GM12873 (cell line): ENCODE results near the gene P2RY2.

ENCODE experiments used
- TF ChIP-seq, protein P1 (sequence below): IDR thresholded peaks from 2 replicates; pipeline ENCODE4 v1.5.1; 2012; ENCODE audit warnings: low read depth, mild to moderate bottlenecking, moderate library complexity, low read length, control low read depth; ENCODE audit not compliant: insufficient read depth; ENCODE audit errors: missing control alignments

P2RY2 gene

DNA sequence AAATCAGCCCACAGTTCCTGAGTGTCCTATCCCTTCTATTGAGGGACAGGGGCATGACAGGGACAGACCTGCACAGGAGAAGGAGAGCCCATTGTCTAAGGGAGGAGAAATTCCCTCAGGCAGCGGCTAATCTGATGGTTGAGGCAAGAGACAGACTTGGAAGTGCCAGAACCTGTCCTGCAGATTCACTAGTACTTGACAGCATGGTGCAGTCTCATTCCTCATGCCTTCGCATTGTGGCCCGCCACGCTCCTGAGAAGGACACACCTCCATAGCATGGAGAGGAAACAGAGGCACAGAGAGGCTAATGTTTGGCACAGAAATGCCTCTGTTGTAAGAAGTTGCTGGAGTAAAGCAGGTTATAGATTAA lies 57.3 kb downstream of the P2RY2 start:
- TF ChIP-seq, protein P1, sequence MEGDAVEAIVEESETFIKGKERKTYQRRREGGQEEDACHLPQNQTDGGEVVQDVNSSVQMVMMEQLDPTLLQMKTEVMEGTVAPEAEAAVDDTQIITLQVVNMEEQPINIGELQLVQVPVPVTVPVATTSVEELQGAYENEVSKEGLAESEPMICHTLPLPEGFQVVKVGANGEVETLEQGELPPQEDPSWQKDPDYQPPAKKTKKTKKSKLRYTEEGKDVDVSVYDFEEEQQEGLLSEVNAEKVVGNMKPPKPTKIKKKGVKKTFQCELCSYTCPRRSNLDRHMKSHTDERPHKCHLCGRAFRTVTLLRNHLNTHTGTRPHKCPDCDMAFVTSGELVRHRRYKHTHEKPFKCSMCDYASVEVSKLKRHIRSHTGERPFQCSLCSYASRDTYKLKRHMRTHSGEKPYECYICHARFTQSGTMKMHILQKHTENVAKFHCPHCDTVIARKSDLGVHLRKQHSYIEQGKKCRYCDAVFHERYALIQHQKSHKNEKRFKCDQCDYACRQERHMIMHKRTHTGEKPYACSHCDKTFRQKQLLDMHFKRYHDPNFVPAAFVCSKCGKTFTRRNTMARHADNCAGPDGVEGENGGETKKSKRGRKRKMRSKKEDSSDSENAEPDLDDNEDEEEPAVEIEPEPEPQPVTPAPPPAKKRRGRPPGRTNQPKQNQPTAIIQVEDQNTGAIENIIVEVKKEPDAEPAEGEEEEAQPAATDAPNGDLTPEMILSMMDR: no peak

DNA sequence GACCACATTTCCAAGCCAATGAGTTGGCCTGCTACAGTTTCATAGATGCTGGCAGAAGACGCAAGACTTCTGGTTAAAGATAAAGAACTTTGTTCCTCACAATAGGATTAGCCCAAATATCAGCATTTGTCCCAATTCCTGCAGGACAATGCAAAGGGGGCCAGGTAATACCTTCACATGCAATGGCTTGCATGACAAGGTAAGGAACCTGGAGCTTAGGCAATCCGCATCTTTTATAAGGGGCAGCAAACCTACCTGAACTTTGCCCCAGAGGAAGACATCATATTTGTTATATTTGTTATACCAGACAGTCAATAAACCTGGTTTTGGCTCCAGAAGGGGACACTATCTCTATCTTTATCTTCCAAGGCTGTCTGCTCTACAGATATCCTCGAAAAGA lies 59.4 kb downstream of the P2RY2 start:
- TF ChIP-seq, protein P1: no peak

DNA sequence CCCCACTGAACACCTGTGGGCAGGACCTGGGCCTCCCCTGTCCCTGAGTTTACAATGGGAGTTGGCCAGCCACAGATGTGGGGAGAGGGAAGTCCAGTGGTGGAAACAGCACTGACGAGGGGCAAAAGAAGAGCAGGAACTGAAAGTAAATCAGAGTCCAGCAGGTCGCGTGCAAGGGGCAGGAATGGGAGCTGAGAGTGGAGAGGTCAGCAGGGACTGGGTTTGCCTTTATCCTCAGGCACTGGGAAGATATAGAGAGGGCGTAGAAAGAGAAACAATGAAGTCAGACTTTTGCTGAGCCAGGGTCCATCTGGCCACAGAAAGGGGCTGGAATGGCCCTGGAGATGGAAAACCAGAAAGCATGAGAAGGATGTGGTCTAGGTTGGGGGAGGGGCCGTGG lies 62.5 kb downstream of the P2RY2 start:
- TF ChIP-seq, protein P1: no peak

DNA sequence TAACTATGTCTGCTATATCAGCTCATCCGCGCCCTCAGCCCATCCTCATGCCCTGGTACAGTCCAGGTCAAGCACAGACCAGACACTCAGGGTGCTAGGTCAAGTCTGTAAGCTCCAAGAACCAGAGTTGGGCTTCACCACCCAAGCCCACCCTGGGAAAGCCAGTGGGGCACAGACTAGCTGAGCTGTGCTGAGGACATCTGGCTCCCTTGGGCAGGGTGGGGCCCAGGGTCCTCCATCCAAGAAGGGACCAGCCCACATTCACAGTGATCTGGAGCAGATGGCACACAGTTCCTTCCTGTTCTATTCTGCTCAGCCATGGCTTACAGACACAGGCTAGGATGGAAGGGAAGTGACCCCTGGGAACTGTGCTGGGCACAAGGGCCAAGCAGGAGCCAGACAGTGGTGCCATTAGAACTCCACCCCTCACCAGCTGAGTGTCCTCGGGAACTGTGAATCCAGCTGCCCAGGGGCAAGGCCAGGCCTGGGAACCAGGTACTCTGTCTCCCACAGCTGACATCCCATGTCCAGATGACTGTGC lies 63.2 kb downstream of the P2RY2 start:
- TF ChIP-seq, protein P1: no peak

DNA sequence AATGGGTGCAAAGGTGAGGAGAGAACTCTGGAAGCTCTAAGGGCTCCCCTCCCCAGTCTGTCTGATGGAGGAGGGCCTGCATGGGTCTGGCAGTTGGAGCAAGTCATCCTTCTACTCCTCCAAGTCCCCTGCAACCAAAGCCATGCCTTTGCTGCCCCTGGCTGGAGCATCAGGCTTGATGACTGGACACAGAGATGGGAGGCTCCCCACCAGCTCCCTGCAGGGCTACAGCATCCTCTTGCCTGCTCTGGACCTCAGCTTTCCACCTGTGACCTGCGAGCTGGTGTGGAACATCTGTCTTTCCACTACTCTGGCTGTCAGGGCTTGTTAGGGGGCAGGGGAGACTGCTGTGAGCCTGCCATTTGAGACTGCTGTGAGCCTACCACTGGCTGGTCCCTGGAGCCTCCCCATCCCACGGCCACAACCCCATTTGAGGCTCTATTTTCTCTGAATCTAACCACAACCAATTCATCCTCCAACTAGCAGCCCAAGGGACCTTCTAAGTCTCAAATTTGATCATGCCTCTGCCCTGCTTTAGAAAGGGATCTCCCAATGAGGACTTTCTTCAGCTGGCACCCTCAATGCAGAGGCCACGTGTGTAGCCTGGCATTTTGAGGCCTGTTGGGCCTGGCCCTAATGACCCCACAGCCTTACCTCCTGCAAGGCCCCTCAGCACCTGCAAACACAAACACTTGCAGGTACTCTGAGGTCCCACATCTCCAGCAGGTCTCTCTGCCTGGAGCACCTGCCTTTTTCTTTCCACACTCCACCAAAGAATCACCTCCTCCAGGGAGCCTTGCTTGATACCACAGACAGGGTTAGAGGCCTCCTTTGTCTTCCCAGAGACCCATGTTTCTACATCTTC lies 63.9 kb downstream of the P2RY2 start:
- TF ChIP-seq, protein P1: no peak

DNA sequence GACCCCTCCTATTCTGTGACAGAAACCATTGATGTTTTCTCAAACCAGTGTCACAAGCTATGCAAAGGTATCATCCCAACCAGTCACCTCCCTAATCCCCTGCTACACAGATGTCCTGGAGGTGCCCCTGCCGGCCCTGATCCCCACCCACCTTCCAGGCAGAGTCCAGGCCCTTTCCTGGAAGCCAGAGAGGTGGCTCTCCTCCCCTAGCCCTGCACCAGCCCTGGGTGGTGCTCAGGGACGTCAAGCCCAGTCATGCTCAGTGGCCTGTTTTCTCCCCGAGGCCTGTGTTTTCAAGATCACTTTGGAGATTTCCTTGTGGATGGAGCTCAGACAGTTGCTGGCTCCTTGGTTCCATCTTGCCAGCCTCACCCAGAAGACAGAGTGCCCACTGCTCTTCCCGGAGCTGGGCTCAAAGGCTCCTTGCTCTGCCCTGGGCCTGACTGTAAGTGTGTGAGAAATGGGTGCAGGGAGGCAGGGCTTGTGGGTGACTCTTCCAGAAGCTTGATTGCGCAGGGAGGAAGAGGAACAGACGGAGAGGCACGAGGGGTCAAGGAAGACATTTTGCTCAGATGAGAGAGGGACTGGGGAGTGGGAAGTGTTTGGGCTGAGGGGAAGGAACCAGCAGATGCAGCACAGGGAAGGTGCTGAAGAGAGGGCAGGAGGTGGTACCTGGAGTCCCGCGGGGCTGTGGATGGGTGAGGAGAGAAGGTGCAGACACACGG lies 65.4 kb downstream of the P2RY2 start:
- TF ChIP-seq, protein P1: no peak

DNA sequence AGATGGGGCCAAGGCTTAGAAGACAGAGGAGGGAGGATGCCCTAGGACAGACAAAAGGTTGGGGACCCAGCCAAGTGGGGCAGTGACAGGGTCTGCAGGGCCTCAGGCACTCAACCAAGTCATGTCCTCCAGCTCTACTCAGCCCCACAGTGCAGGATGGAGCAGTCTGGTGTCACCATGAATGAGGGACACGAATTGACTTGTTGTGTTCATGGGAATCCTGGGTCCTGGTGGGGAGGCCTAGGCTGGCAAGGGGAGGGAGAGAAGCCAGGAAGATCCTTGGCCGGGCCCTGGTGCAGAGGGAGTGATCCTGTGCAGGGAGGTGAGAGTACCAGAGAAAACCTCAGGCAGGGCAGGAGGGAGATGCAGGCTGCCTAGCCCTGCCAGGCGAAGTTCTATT lies 66.0 kb downstream of the P2RY2 start:
- TF ChIP-seq, protein P1: no peak
